CD4-positive, alpha-beta T cell treated with Interleukin-6 at 100 ng/mL for 8 hours (primary cell): ENCODE measurements around the gene HOXC10.

Experiments
- DNase-seq: peaks from one replicate; pipeline ENCODE4 v3.0.0-alpha.2; 2020; ENCODE audit warnings: mixed read lengths, low spot score

The HOXC10 gene

GRCh38 chr12:54017027-54017788 lies 32.3 kb downstream of the HOXC10 start:
- DNase-seq = no peak

- DNase-seq = peak; percentile 68
Observed at GRCh38 chr12:54017878-54018467, 33.0 kb downstream of the HOXC10 start.

GRCh38 chr12:54018468-54018984 lies 33.6 kb downstream of the HOXC10 start:
- DNase-seq = no peak

DNA sequence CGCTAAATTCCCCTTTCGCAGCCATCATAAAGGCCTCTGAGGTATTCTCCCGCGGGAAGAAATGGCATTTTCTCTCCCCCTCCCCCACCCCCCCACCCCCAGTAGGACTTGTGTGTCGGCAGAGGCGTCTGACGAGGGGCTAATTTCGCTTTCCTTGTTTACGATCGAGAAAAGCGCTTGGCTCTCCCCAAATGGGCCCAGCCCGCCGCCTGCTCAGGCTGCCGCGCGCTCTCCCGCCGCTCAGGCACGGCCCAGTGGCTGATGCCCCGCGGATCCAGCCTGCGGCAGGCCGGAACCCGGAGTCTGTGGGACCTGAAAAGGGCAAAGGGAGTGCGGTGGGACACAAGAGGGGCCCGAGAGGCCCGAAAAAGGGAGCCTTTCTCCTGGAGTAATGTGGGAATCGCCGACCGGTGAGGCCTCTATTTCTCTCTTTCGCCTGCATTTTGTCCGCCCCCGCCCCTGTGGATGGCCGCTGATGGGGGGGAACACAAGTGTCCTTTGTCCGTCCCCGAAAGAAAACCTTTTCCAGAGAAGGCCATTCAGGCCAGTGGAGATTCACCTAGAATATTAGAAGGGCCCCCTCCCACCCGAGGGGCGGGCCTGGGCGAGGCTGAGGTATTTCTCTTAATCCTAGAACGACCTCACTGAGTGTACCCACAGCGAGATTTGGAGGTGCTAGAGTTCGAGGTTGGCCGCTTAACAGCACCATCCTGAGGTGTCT lies 34.3 kb downstream of the HOXC10 start:
- DNase-seq = no peak

GRCh38 chr12:54019924-54020590 lies 35.1 kb downstream of the HOXC10 start:
- no peak for DNase-seq

DNA sequence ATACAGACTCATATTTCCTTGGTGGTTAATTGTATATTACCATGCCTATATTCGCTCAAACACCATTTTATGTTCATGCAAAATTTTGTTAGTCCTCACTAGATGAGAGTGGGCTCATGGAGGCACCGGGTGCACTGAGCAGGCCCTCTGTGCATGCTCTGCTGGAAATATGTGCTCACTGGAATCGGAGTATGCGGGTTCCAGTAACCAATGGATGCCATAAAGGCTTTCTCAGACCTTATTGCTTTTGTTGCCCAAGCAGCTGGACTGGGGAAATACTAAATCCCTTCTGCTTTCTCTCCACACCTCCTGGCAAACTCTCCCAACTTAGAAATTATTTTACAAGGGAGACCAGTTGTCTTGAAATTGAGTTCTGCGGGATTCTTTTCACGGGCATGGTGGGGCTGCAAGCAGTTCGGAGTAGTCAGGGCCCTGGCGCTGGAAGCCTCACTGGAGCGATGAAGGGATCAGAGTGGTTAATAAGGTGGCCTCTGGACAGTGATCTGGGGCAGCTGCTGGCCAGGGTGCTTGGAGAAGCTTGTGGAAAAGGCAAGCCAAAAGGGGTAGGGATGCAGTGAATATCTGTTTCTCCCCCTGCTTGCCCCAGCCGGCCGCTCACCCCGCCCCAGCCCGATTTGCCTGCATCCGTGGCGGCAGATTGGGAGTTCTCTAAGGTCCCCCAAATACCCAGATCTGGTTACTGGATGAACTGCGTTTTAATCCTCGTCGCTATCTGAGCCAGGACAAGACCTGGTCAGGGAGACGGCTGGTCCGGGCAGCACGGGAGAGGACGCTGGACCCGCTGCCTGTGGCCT lies 35.9 kb downstream of the HOXC10 start:
- no peak for DNase-seq

DNA sequence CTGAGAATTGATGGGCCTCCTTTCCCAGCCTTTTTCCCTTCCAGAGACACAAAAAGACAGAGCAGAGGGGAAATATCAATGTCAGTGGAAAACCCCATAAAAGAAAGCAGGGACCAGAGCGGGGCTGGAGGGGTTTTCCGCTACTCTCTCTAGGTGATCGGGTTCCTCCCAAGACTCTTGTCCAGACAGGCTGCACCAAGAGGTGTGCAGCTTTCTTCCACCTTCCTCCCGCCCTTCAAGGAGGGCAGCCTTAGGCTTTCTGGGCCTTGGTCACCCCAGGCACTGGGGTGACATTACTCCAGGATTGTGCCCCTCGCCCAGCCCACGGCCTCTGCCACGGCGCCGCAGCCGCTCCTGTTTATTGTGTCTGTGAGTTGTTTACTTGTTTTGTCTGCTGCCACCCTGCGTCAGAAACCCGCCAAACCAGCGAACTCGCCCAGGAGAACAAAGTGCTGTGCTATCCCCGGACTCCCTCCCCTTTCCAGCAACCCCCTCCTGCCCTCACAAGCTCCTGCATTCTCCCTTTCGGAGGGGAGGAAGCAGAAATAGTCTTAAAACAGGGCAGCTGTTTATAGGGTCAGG lies 36.6 kb downstream of the HOXC10 start:
- DNase-seq = no peak

DNA sequence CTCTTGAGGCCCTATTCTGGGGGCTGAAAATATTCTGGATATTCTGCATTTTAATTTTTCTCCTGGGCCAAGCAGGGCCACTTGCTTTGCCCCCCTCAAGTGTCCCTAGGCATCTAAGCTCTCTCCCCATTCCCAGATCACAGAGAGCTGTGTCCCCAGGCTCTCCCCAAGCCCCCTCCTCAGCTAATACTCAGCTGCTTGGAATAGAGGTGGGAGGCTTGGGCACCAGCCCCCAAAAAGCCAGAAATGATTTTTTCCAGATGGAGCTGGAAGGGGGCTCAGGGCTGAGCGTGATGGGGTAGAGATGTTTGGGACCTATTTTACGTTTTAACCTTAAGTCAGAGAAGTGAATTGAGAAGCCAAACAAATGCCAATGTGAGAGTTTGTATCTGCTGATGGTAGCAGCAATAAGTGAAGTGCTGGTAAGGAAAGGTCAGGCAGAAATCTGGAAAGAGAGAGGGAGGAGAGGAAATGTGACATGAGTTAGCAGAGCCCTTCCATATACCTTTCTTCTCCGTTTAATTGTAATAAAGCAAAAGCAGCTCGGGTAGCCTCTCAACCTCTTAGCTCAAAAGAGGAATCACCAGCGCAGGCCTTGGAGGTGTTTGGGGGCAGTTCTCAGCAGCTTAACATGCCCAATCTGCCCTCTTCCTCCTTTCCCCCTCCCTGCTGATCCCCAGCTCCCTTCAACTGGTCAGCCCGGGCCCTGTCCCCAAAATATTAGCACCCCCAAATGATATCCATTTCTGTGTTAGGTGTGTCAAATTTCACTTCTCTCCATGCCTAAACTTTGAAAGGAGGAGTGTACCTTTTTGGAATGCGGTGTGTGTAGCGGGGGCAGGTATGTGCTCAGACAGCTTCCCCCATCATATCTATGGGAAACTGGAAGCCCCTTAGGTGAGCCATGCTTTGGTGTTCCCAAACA lies 38.3 kb downstream of the HOXC10 start:
- DNase-seq = no peak

DNA sequence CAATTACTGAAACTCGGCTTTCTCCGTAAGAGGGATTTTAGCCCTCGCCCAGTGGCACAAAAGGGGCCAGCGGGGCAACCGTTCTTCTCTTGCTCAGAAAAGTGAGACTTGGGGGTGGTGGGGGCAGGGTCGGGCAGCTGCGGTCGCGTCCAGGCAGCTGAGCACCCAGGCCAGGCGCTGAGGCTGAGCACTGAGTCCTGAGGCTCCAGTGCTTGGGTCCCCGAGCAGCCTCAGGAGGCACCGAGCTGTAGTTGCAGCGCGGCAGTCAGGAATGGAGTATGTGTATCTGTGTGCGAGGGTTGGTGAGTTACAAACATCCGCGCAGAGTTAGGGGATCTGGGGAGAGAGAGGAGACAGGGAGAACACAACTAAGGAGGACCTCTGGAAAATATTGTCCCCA lies 39.2 kb downstream of the HOXC10 start:
- no peak for DNase-seq

GRCh38 chr12:54024581-54025305 lies 39.8 kb downstream of the HOXC10 start:
- no peak for DNase-seq

- no peak for DNase-seq
Observed at GRCh38 chr12:54025499-54026405, 40.8 kb downstream of the HOXC10 start.

DNA sequence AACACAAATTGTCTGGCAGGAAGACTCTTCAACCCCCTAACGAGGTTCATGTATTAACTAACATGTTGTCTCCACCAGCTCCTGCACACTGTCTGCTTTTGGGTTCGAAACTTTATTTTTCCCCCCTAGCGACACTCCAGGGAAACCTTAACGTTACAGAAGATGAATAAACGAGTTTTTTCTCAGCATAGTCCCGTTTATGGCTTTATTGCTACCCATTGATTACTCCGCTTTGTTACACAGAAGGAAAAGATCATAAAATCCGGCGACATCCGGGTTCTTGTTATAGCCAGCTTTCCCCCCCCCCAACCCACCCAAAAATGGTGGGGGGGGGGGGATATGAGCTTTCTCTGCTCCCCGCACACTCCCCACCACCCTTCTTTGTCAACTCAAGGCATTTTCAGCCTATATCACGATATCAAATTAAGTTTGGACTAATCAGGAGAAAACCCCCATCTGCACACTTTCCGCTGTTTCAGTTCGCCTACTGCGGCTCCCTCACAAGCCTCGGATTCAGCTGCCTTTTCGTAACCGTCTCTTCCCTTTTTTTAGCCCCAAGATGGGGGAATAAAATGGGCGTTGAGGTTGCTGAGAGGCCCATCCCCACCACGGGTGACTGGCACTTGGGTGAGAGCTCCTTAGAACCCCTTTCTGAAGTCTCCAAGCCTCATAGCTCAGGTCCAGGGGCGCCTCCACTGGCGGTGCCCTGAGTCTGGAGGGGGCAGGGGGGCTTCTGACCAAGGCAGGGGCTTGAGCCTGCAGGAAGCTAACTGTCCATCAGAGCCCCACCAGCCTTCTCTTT lies 41.9 kb downstream of the HOXC10 start:
- DNase-seq = no peak

DNA sequence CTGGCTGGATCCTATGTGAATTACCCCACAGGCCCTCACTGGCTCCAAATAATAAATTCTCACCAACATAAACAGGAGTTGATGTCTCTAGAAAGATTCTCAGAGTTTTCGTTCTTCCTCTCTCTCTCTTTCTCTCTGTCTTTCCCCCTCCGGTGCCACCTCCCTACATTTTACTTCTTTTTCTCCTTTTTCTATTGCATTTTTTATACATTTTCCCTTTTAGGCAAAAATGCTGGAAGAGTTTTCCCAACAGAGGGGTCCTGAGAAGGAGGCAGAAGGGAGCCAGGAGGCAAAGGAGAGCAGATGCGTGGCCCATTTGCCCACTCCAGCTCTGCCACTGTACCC lies 42.5 kb downstream of the HOXC10 start:
- no peak for DNase-seq

GRCh38 chr12:54028314-54029201 lies 43.6 kb downstream of the HOXC10 start, which contains the start of gene HOXC6:
Gene HOXC6 (plus strand): TSS chr12:54028440. CDS start chr12:54028522, 82 bp downstream.
- DNase-seq = no peak

GRCh38 chr12:54029529-54030441 lies 44.8 kb downstream of the HOXC10 start:
- no peak for DNase-seq
